HepG2 (cell line): ENCODE results near the gene MOV10L1. TPM values are rescaled to one million over a fixed set of nuclear protein-coding genes. Genes with fewer than 3 reads are reported as not detected.

ENCODE experiments used
- FOXA1 ChIP-seq, 2 experiments: fragments of 450-650 bp in 1 of 2; sonication (generic) in 1 of 2; formaldehyde crosslinking in 1 of 2; IDR thresholded peaks; 2 replicates each; pipeline versions ENCODE4 v1.4.0 to v1.6.1; 2016 to 2020; ENCODE audit warnings: missing genetic modification reagents in 1 of 2
- HDAC1 ChIP-seq: sonication (generic); formaldehyde crosslinking; IDR thresholded peaks from 2 replicates; pipeline ENCODE4 v1.5.1; 2020; ENCODE audit warnings: mild to moderate bottlenecking, missing genetic modification reagents
- MXI1 ChIP-seq: IDR thresholded peaks from 3 replicates; pipeline ENCODE4 v1.6.1; 2012; ENCODE audit warnings: low read depth, low read length, inconsistent platforms, borderline replicate concordance
- RAD51 ChIP-seq: fragments of 450-650 bp; IDR thresholded peaks from 2 replicates; pipeline ENCODE4 v1.6.1; 2016; ENCODE audit warnings: borderline replicate concordance
- SOX13 ChIP-seq, 3 experiments: fragments of 450-650 bp in 1 of 3; sonication (generic) in 1 of 3; formaldehyde crosslinking in 1 of 3; IDR thresholded peaks in 2 of 3; conservative IDR thresholded peaks in 1 of 3; 2 replicates each; pipeline versions ENCODE4 v1.5.0 to v1.6.1; 2016 to 2020; ENCODE audit warnings: antibody characterized with exemption in 1 of 3, mild to moderate bottlenecking in 1 of 3, missing compliant biosample characterization in 1 of 3, missing genetic modification reagents in 1 of 3, moderate library complexity in 1 of 3
- ZNF3 ChIP-seq: IDR thresholded peaks from 2 replicates; pipeline ENCODE4 v1.7.0; 2017; ENCODE audit warnings: inconsistent platforms
- ZNF777 ChIP-seq: sonication (generic); formaldehyde crosslinking; IDR thresholded peaks from 2 replicates; pipeline ENCODE4 v1.4.0; 2020; ENCODE audit warnings: missing genetic modification reagents
- polyA plus RNA-seq, 8 experiments: library from polyadenylated mRNA; depleted of rRNA in 3 of 8; stranded (reverse) in 7 of 8; unstranded in 1 of 8; fragments of >200 nt; fragmentation: Illumina TruSeq in 4 of 8; extraction: Trizol in 4 of 8; gene quantifications; 2 replicates each; pipeline versions ENCODE4 v1.2.1 to v1.2.3, GENCODE V29; 2011 to 2016; ENCODE audit warnings: low read depth in 4 of 8, missing spikeins in 1 of 8, mixed read lengths in 1 of 8; ENCODE audit not compliant: insufficient read depth in 1 of 8
- total RNA-seq, 5 experiments: library from RNA; depleted of rRNA; stranded (reverse); fragments of >200 nt; fragmentation: Illumina TruSeq; extraction: Trizol; gene quantifications; 2 replicates each; pipeline ENCODE4 v1.2.3, GENCODE V29; 2016; ENCODE audit warnings: low read depth in 1 of 5
- TF ChIP-seq, protein P1 (sequence below): sonication (generic); formaldehyde crosslinking; IDR thresholded peaks from 2 replicates; pipeline ENCODE4 v1.5.1; 2020; ENCODE audit warnings: missing genetic modification reagents, mild to moderate bottlenecking, borderline replicate concordance
- TF ChIP-seq, protein P2 (sequence below): sonication (generic); formaldehyde crosslinking; conservative IDR thresholded peaks from 2 replicates; pipeline ENCODE4 v1.4.0; 2020; ENCODE audit warnings: missing genetic modification reagents
- TF ChIP-seq, protein P3 (sequence below): sonication (generic); formaldehyde crosslinking; IDR thresholded peaks from 2 replicates; pipeline ENCODE4 v1.5.0; 2020; ENCODE audit warnings: missing genetic modification reagents
- TF ChIP-seq, protein P4 (sequence below): IDR thresholded peaks from 2 replicates; pipeline ENCODE4 v1.6.1; 2016; ENCODE audit warnings: mild to moderate bottlenecking
- TF ChIP-seq, protein P5 (sequence below): sonication (generic); formaldehyde crosslinking; IDR thresholded peaks from 2 replicates; pipeline ENCODE4 v1.5.0; 2020; ENCODE audit warnings: missing genetic modification reagents, mild to moderate bottlenecking, borderline replicate concordance
- TF ChIP-seq, protein P6 (sequence below): IDR thresholded peaks from 2 replicates; pipeline ENCODE4 v1.6.1; 2016; ENCODE audit warnings: low read depth, control low read depth
- TF ChIP-seq, protein P7 (sequence below): sonication (generic); formaldehyde crosslinking; IDR thresholded peaks from 2 replicates; pipeline ENCODE4 v1.5.0; 2020; ENCODE audit warnings: missing genetic modification reagents
- TF ChIP-seq, protein P8 (sequence below): sonication (generic); formaldehyde crosslinking; IDR thresholded peaks from 2 replicates; pipeline ENCODE4 v1.4.0; 2020; ENCODE audit warnings: low read depth, mild to moderate bottlenecking, missing genetic modification reagents

The MOV10L1 gene
- total and polyA plus RNA-seq, 2 of the 13 experiments (the other 11 are each of a cell fraction or from before 2014, with no cell fraction given), result 0.11 to 0.12 TPM

DNA sequence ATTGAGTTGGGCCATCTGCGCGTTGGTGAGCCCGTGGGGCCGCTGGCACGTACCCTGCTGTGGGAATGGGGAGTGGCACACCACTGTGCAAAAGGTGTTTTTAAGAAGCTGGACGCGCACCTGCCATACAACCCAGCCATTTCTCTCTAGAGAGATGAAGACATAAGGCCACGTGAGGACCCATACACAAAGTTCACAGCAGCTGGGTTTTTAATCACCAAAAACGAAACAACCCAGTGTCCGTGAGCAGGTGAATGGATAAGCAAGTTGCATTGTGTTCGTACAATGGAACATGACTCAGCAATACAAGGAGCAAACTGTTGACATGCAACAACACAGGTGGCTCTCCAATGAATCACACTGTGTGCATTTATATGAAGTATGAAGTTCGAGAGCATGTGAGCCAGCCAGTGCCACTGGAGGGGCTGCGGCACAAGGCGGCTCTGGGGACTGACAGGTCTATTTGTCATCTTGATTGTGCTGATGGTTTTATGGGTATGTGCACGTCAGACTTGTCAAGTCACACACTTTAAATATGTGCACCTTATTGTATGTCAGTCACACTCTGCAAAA is 50.1 kb downstream of the MOV10L1 start (continued):
- TF ChIP-seq, protein P1, sequence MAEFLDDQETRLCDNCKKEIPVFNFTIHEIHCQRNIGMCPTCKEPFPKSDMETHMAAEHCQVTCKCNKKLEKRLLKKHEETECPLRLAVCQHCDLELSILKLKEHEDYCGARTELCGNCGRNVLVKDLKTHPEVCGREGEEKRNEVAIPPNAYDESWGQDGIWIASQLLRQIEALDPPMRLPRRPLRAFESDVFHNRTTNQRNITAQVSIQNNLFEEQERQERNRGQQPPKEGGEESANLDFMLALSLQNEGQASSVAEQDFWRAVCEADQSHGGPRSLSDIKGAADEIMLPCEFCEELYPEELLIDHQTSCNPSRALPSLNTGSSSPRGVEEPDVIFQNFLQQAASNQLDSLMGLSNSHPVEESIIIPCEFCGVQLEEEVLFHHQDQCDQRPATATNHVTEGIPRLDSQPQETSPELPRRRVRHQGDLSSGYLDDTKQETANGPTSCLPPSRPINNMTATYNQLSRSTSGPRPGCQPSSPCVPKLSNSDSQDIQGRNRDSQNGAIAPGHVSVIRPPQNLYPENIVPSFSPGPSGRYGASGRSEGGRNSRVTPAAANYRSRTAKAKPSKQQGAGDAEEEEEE (CRISPR knock-in tag), result no peak
- TF ChIP-seq, protein P2, sequence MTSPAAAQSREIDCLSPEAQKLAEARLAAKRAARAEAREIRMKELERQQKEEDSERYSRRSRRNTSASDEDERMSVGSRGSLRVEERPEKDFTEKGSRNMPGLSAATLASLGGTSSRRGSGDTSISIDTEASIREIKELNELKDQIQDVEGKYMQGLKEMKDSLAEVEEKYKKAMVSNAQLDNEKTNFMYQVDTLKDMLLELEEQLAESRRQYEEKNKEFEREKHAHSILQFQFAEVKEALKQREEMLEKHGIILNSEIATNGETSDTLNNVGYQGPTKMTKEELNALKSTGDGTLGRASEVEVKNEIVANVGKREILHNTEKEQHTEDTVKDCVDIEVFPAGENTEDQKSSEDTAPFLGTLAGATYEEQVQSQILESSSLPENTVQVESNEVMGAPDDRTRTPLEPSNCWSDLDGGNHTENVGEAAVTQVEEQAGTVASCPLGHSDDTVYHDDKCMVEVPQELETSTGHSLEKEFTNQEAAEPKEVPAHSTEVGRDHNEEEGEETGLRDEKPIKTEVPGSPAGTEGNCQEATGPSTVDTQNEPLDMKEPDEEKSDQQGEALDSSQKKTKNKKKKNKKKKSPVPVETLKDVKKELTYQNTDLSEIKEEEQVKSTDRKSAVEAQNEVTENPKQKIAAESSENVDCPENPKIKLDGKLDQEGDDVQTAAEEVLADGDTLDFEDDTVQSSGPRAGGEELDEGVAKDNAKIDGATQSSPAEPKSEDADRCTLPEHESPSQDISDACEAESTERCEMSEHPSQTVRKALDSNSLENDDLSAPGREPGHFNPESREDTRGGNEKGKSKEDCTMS (CRISPR knock-in tag), result no peak
- TF ChIP-seq, protein P3, sequence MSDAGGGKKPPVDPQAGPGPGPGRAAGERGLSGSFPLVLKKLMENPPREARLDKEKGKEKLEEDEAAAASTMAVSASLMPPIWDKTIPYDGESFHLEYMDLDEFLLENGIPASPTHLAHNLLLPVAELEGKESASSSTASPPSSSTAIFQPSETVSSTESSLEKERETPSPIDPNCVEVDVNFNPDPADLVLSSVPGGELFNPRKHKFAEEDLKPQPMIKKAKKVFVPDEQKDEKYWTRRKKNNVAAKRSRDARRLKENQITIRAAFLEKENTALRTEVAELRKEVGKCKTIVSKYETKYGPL (CRISPR knock-in tag), result no peak
- TF ChIP-seq, protein P4, sequence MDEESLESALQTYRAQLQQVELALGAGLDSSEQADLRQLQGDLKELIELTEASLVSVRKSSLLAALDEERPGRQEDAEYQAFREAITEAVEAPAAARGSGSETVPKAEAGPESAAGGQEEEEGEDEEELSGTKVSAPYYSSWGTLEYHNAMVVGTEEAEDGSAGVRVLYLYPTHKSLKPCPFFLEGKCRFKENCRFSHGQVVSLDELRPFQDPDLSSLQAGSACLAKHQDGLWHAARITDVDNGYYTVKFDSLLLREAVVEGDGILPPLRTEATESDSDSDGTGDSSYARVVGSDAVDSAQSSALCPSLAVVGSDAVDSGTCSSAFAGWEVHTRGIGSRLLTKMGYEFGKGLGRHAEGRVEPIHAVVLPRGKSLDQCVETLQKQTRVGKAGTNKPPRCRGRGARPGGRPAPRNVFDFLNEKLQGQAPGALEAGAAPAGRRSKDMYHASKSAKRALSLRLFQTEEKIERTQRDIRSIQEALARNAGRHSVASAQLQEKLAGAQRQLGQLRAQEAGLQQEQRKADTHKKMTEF (CRISPR knock-in tag), result no peak
- TF ChIP-seq HDAC1 (CRISPR knock-in tag), result no peak
- peak; percentile 60; the same call in 1 of the 3 replicates for TF ChIP-seq MXI1
- TF ChIP-seq, protein P5, sequence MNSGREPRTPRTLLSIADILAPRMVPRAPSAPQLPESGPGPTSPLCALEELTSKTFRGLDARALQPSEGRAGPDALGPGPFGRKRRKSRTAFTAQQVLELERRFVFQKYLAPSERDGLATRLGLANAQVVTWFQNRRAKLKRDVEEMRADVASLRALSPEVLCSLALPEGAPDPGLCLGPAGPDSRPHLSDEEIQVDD (CRISPR knock-in tag), result no peak
- TF ChIP-seq, protein P6, sequence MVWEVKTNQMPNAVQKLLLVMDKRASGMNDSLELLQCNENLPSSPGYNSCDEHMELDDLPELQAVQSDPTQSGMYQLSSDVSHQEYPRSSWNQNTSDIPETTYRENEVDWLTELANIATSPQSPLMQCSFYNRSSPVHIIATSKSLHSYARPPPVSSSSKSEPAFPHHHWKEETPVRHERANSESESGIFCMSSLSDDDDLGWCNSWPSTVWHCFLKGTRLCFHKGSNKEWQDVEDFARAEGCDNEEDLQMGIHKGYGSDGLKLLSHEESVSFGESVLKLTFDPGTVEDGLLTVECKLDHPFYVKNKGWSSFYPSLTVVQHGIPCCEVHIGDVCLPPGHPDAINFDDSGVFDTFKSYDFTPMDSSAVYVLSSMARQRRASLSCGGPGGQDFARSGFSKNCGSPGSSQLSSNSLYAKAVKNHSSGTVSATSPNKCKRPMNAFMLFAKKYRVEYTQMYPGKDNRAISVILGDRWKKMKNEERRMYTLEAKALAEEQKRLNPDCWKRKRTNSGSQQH (CRISPR knock-in tag), result 0 out of 2 replicates have a peak, but pooled peaks have one; percentile 55
- TF ChIP-seq, protein P7, sequence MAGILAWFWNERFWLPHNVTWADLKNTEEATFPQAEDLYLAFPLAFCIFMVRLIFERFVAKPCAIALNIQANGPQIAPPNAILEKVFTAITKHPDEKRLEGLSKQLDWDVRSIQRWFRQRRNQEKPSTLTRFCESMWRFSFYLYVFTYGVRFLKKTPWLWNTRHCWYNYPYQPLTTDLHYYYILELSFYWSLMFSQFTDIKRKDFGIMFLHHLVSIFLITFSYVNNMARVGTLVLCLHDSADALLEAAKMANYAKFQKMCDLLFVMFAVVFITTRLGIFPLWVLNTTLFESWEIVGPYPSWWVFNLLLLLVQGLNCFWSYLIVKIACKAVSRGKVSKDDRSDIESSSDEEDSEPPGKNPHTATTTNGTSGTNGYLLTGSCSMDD, result no peak
- no peak for TF ChIP-seq FOXA1 (IDR thresholded peaks at IDR 0.05)
- peak; percentile 20; the same call in 1 of the 2 replicates for TF ChIP-seq FOXA1 (CRISPR knock-in tag; IDR thresholded peaks at IDR 0.05)
- TF ChIP-seq, protein P8, sequence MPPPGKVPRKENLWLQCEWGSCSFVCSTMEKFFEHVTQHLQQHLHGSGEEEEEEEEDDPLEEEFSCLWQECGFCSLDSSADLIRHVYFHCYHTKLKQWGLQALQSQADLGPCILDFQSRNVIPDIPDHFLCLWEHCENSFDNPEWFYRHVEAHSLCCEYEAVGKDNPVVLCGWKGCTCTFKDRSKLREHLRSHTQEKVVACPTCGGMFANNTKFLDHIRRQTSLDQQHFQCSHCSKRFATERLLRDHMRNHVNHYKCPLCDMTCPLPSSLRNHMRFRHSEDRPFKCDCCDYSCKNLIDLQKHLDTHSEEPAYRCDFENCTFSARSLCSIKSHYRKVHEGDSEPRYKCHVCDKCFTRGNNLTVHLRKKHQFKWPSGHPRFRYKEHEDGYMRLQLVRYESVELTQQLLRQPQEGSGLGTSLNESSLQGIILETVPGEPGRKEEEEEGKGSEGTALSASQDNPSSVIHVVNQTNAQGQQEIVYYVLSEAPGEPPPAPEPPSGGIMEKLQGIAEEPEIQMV (CRISPR knock-in tag), result no peak
- no peak for TF ChIP-seq RAD51
- peak; percentile 48; the same call in 1 of the 2 replicates for TF ChIP-seq SOX13 (IDR thresholded peaks at IDR 0.05)
- TF ChIP-seq SOX13 (CRISPR knock-in tag; conservative IDR thresholded peaks at IDR 0.05 in 1 of 2, IDR thresholded peaks at IDR 0.05 in 1 of 2), result peak in 1 of 2 experiments; percentile 69; a peak in 1 of 4 replicates
- TF ChIP-seq ZNF3, result no peak
- TF ChIP-seq ZNF777 (CRISPR knock-in tag), result no peak
